Stimulated activated CD4-positive, alpha-beta T cell treated with anti-CD3 and anti-CD28 coated beads, TNF-alpha, amount 100 ng/mL, for 24 hours (primary cell): ENCODE data around the gene TOB2.

Experiments used
- DNase-seq, 3 experiments: peaks; one replicate each; pipeline ENCODE4 v3.0.0-alpha.2; 2020; ENCODE audit warnings: low read depth in 3 of 3

TOB2 gene

DNA sequence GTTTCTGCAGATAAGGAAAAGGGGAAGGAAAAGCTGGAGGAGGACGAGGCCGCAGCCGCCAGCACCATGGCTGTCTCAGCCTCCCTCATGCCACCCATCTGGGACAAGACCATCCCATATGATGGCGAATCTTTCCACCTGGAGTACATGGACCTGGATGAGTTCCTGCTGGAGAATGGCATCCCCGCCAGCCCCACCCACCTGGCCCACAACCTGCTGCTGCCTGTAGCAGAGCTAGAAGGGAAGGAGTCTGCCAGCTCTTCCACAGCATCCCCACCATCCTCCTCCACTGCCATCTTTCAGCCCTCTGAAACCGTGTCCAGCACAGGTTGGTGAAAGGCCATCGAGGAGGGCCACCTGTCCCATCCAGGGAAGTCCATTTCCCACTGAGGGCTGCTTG is 59.3 kb downstream of the TOB2 start:
- no peak for DNase-seq

DNA sequence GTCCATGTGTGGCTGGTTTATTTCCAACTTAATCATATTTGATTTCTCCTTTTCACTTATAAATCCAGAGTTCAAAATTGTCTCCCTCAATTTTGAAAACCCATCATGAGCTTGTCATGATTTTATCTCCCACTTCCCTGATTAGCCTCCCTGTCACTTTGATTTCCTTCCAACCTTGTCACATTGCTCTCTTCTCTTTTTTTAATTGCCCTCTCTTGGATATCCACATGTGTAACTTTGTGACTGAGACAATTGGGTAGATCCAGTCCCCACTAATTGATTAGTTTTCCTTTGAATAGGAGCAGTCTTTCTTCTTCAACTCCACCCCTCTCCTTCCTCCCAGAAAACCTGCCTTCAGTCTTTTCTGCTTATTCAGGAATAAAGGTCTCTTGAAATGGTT is 62.5 kb downstream of the TOB2 start:
- DNase-seq = no peak
